Hepatocyte (in vitro differentiated cells): Measurements from ENCODE around the gene SYNDIG1.

ENCODE experiments used
- CTCF ChIP-seq: fragments of 200-600 bp; sonication (generic); IDR thresholded peaks from 2 replicates; pipeline ENCODE4 v1.5.1; 2016; ENCODE audit warnings: antibody characterized with exemption, mild to moderate bottlenecking; ENCODE audit not compliant: poor library complexity
- EZH2phosphoT487 ChIP-seq: fragments of 200-600 bp; sonication (generic); IDR thresholded peaks from one replicate; pipeline ENCODE4 v1.6.1; 2018; ENCODE audit warnings: antibody characterized with exemption, mild to moderate bottlenecking, low read depth, moderate library complexity; ENCODE audit not compliant: unreplicated experiment, severe bottlenecking

GRCh38 chr20:24608926-24609667 lies 139.7 kb downstream of the SYNDIG1 start:
- no peak for TF ChIP-seq CTCF
- TF ChIP-seq EZH2phosphoT487 = no peak
